Dedifferentiated amniotic fluid mesenchymal stem cell (primary cell): Measurements from ENCODE around the gene HMGXB4.
"Not testable (repeated sequence)": the region's sequence is repeated elsewhere in the genome, so short reads cannot be mapped to it uniquely, and the experiment has no call there.

Experiments used
- DNase-seq: peaks from one replicate; pipeline ENCODE4 v3.0.0-alpha.2; 2016; ENCODE audit errors: extremely low spot score

Gene HMGXB4

GRCh38 chr22:35257321-35258190, at the start of gene HMGXB4:
TSS of gene HMGXB4 (plus strand) at chr22:35257493. CDS start at chr22:35262391, 4,898 bp downstream.
- DNase-seq = peak; percentile 93

GRCh38 chr22:35208003-35208402, 49.3 kb upstream of the HMGXB4 start:
- DNase-seq = no peak

DNA sequence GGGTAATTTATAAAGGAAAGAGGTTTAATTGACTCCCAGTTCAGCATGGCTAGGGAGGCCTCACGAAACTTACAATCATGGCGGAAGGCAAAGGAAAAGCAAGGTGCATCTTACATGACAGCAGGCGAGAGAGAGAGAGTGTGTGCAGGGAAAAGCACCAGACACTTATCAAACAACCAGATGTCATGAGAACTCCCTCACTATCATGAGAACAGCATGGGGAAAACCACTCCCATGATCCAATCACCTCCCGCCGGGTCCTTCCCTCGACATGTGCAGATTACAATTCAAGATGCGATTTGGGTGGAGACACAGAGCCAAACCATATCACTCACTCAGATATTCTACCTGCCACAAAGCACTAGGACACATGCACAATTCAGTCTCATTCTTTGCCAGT, 48.1 kb upstream of the HMGXB4 start:
- DNase-seq = no peak

- DNase-seq = no peak
These were observed 45.3 kb upstream of the HMGXB4 start for GRCh38 chr22:35212009-35212408.

GRCh38 chr22:35212996-35213395, 44.3 kb upstream of the HMGXB4 start:
- no peak for DNase-seq

- DNase-seq = no peak
These were observed 42.3 kb upstream of the HMGXB4 start for GRCh38 chr22:35214968-35215367.

DNA sequence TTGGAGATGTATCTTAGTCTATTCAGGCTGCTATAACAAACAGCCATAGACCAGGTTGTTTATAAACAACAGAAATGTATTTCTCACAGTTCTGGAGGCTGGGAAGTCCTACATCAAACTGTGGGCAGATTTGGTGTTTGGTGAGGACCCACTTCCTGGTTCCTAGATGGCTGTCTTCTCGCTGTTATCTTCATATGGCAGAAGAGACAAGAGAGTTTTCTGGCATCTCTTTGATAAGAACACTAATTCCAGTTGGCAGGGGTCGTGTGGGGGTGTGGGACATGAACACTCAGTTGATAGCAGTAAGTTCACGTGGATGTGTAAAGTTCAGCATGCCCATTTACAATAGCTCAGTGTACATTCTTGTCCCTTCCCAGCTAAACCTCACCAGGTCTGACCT, 41.3 kb upstream of the HMGXB4 start:
- no peak for DNase-seq

DNA sequence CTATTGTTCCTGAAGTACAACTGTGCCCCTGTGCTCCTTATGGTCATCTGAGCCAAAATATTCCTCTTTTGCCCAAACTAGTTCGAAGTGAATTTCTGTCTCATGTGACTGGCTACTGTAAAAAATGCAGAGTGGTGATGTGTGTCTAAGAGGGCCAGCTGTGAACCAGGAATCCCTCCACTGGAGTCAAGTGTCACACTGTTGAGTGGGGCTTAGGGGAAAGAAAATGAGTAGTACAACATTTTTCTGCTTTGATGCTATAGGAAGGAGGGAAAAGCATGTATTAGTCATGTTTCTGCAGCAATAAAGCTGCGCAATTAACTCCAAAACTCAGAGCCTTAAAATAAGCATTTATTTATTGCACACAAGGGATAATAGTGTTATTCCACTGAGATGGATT, 39.8 kb upstream of the HMGXB4 start:
- no peak for DNase-seq

GRCh38 chr22:35218079-35218478, 39.2 kb upstream of the HMGXB4 start:
- DNase-seq = no peak

DNA sequence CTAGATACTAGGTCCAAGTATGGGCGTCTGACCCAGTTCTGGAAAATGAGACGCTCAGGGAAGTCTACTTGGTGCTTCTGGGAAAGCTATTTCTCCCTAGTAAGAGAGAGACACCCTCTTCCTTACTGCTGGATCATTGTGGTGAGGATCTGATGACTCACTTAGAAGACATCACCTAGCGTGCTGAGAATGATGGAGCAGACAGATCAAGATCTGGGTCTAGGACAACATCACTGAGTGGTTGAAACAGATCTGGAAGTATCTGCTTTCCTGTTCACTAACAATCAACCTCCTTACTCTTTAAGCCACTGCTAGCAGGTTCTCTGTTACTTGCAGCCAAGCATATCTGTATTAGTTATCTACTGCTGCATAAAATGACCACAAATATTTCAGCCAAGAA, 38.3 kb upstream of the HMGXB4 start:
- peak; percentile 19 for DNase-seq

DNA sequence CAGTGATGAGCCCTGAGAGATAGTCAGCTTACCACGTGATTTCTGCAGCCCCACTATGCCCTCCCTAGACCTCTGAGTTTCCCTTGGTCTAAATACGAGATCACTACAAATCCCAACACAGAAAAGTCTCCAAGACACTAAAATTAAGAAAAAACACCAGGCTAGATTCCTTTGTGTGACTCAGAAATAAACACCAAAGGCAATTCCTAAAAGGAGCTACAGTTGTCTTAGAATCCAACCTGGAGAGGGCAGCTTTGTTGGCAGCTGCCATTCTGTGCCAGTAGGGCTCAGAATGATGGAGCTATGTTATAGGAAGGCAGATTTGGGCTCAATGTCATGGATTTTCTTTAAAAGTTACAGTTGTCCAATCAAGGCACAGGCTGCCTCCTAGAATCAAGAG, 37.1 kb upstream of the HMGXB4 start:
- no peak for DNase-seq

DNA sequence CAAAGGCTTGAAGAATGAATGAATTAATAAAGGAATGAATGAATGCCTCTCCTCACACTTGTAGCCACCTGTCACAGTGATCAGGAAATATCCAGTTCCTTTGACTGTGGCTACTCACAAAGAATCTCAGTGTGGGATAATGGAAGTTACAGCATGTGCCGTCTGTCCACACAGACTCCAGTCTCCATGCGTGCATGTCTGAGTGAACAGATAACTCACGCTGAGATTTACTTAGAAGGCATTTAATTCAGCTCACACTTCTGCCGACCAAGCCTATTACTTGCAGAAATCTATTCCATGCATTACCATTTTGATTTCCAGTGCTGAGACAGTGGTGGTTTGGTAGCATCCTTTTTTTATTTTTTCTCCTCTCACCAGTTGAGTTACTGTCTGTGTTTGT, 32.3 kb upstream of the HMGXB4 start:
- DNase-seq = no peak

GRCh38 chr22:35226958-35227647, 30.2 kb upstream of the HMGXB4 start:
- DNase-seq = no peak

GRCh38 chr22:35229865-35230264, 27.4 kb upstream of the HMGXB4 start:
- no peak for DNase-seq

GRCh38 chr22:35230417-35230816, 26.9 kb upstream of the HMGXB4 start:
- DNase-seq = no peak

DNA sequence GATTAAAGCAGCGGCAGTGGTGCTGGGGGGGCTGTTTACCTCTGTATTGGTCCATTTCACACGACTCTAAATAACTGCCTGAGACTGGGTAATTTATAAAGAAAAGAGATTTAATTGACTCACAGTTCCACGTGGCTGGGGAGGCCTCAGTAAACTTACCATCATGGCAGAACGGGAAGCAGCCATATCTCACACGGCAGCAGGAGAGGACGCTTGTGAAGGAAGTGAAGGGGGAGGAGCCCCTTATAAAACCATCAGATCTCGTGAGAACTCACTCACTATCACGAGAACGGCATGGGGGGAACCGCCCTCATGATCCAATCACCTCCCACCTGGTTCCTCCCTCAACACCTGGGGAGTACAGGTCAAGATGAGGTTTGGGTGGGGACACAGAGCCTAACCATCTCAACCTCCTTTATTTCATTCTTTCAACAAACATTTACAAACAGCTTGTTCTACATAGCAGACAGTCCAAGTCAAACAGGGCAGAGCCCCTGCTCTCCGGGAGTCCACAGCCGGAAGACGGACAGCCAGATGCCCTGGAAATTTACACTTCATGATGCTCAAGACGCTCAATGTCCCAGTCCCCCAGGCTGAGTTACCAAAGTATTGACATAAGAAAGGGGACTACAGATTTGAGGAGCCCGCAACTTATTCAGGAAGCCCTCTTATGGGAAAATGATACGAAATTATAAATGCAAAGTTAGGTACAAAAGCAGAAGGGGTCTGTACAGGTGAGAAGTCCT, 26.3 kb upstream of the HMGXB4 start:
- DNase-seq = no peak

DNA sequence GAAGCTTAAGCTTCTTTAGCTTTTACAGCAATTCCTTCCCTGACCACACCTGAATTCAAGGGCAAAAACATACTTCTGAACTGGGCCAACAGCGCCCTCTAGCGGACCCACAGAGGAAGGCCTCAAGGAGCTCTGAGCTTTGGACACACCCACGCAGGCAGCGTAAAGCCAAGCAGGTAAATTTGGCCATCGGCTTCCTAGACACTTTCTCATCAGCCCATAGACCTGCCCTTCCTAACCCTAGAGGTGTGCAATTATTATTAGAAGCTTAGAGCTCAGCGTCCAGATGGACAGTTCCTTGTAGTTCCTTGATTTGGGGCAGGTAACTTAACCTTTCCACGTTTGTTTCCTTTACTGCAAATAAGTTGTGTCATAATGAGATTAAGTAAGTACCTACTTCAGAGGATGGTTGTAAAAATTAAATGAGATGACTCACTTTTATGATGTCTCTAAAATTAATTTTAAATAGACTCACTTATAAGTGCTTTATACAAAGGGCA, 25.7 kb upstream of the HMGXB4 start:
- DNase-seq = no peak

DNA sequence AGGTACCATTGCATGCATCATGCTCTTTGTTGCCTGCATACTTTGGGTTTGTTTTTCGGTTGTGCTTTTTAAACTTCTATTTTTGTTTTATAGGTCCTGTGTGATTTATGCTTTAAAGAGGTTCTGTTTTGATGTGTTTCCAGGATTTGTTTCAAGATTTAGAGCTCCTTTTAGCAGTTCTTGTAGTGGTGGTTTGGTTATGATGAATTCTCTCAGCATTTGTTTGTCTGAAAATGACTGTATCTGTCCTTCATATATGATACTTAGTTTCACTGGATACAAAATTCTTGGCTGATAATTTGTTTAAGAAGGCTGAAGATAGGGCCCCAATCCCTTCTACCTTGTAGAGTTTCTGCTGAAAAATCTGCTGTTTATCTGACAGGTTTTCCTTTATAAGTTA, 18.5 kb upstream of the HMGXB4 start:
- DNase-seq = not testable (repeated sequence)

GRCh38 chr22:35244507-35244906, 12.8 kb upstream of the HMGXB4 start:
- DNase-seq = not testable (repeated sequence)

DNA sequence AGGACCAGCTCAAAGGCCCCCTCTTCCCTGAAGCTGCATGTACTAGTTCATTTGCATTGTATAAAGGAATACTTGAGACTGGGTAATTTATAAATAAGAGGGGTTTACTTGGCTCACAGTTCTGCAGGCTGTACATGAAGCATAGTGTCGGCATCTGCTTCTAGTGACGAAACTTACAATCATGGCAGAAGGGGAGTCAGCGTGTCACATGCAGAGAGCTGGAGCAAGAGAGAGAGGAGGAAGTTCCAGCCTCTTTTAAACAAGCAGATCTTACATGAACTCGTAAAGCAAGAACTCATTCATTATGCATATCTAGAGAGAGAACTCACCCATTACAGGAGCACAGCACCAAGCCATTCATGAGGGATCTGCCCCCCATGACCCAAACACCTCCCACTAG, 7.1 kb upstream of the HMGXB4 start:
- DNase-seq = no peak

- no peak for DNase-seq
These were observed 3.3 kb upstream of the HMGXB4 start for GRCh38 chr22:35253946-35254345.

- DNase-seq = no peak
These were observed 332 bp upstream of the HMGXB4 start for GRCh38 chr22:35257002-35257320.
